Brain microvascular endothelial cell (primary cell): ENCODE data around the gene FAIM2.

Source experiments
- DNase-seq: peaks from one replicate; pipeline ENCODE4 v3.0.0-alpha.2; 2020
- H3K27ac ChIP-seq: fragments of 250-450 bp; sonication (Bioruptor Pico); 2 replicates; pipeline ENCODE4 v1.5.1; 2020; ENCODE audit warnings: mild to moderate bottlenecking, moderate library complexity
- H3K27me3 ChIP-seq: fragments of 250-450 bp; sonication (Bioruptor Pico); replicated peaks from 2 replicates; pipeline ENCODE4 v1.5.1; 2020; ENCODE audit warnings: mild to moderate bottlenecking
- H3K36me3 ChIP-seq: fragments of 250-450 bp; sonication (Bioruptor Pico); replicated peaks from 2 replicates; pipeline ENCODE4 v1.5.1; 2020; ENCODE audit warnings: mild to moderate bottlenecking
- H3K4me3 ChIP-seq: 2 replicates; pipeline ENCODE4 v1.5.1; 2011; ENCODE audit warnings: low read depth, mild to moderate bottlenecking, control low read depth, low read length, moderate library complexity
- in situ Hi-C: cut with HindIII; loops from 2 replicates; pipeline ENCODE4 v1.10.0; 2017; ENCODE audit warnings: low sequenced_read_pairs, low pct_ligation_motif_present
- TF ChIP-seq, protein P1 (sequence below): IDR thresholded peaks from 2 replicates; pipeline ENCODE4 v1.5.1; 2011; ENCODE audit warnings: low read depth, mild to moderate bottlenecking, moderate library complexity, low read length, control low read depth, inconsistent platforms; ENCODE audit errors: missing control alignments

FAIM2 gene

DNA sequence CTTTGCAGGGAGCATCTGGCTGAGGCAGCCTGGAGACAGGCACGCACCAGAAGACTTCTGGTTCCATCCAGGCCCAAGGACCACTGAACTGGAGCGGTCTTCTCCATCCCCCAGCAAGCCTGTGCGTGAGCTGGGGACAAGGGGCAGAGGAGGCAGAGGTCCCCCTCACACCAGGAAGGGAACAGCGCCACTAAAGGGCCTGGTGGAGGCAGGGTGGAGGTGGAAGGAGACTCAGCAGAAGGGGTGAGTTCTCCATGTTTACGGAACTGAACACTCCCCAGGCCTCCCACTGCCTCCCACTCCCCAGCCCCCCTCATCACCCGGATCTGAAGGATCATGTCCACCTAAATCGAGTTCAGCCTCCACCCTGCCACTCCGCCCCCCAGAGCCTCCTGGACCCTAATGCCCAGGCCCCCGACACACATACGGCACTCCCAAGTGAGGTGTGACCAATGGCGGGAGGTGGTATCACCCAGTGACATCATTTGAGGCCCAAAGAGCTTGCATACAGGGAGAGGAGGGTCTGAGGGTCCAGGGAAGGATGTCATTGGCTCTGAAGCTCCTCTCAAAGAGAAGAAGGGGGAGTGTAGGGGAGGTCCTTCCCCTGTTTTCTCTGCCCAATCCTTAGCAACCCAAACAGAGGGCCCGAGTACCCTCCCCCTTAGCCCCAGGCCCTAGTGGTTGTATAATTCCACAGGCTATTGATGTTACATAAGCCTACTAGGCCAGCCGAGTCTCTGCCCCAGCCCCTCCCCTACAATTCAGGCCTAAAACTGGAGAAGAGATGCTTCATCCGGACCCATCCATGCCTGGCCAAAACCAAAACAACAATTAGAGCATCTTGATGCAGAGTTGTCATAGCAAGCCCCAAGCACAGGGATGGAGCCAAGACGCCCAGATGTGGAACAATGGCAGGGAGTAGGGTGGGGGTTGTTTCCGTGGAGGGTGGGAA, 1.0 kb downstream of the FAIM2 start:
- DNase-seq: no peak
- Histone ChIP-seq H3K4me3 (no peak overlapping the region), H3K36me3 (no peaks in the 10 kb centered on the region), H3K27me3 (peaks cover under 1% of the 10 kb centered on the region), H3K27ac (no peak overlapping the region)
- in situ Hi-C loops: no loop called here
- TF ChIP-seq, protein P1, sequence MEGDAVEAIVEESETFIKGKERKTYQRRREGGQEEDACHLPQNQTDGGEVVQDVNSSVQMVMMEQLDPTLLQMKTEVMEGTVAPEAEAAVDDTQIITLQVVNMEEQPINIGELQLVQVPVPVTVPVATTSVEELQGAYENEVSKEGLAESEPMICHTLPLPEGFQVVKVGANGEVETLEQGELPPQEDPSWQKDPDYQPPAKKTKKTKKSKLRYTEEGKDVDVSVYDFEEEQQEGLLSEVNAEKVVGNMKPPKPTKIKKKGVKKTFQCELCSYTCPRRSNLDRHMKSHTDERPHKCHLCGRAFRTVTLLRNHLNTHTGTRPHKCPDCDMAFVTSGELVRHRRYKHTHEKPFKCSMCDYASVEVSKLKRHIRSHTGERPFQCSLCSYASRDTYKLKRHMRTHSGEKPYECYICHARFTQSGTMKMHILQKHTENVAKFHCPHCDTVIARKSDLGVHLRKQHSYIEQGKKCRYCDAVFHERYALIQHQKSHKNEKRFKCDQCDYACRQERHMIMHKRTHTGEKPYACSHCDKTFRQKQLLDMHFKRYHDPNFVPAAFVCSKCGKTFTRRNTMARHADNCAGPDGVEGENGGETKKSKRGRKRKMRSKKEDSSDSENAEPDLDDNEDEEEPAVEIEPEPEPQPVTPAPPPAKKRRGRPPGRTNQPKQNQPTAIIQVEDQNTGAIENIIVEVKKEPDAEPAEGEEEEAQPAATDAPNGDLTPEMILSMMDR: peak; percentile 4

DNA sequence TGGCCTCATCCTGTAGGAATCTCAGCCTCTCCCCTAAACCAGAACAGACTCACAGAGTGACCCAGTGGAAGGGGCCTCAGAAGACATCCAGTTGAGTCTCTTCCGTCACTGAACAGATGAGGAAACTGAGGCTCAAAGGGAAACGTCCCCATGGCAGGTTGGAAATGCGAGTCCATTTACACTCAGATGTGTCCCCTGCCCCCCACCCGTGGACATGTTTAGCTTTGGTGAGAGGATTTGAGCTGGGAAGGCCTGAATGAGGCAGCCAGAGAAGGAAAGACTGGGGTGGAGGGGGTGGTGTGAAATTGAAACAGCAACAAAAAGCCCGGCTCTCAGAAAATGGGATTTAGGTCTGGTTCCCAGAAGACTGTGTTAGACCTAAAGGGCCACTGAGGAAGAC, 1.7 kb downstream of the FAIM2 start:
- DNase-seq: no peak
- no peaks in the 10 kb centered on the region for H3K36me3 ChIP-seq
- in situ Hi-C loops: no loop called here
- TF ChIP-seq, protein P1: no peak
- no peak overlapping the region for H3K27ac ChIP-seq
- no peak overlapping the region for H3K4me3 ChIP-seq
- H3K27me3 ChIP-seq: peaks cover 1% of the 10 kb centered on the region

DNA sequence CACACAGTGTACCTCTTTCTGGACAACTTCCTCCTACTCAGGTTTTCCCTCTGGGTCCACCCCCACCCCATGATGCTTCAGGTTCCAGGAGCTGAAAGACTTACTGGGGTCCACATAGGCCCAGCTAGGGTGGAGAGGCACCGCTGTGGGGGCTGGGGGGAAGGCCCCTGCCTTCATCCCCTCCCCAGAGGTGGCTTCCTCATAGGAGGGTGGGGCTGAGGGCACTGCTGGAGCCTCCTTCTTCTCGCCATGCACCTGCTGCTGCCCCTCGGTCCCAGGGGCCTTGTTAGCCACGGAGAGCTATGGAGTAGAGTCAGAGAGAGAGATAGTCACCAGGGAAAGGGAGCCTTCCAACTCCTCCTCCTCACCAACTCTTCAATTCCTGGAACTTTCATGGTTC, 2.7 kb downstream of the FAIM2 start:
- TF ChIP-seq, protein P1: no peak
- Histone ChIP-seq H3K4me3 (no peak overlapping the region), H3K27me3 (peaks cover 1% of the 10 kb centered on the region), H3K27ac (no peak overlapping the region), H3K36me3 (no peaks in the 10 kb centered on the region)
- in situ Hi-C loops: no loop called here
- DNase-seq: no peak

DNA sequence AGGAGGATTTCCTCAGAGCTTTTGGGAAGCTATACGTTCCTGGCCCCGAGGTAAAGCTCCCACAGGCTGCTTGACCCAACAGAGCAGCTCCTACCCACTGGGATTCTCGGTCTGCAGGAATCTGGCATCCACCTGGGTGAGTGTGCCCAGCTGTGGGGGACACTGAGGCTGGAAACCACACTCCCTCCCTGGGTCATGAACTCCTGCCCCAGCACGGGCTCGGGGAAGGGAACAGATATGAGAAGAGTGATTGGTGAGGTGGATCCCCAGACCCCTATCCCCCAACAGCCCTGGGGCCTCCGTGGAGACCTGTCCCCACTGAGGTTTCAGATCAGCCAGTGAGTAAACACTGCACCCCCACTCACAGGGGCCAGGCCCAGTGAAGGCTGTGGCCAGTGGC, 3.3 kb downstream of the FAIM2 start:
- no peak for DNase-seq
- Histone ChIP-seq H3K4me3 (no peak overlapping the region), H3K27me3 (peaks cover 1% of the 10 kb centered on the region), H3K27ac (no peak overlapping the region), H3K36me3 (no peaks in the 10 kb centered on the region)
- in situ Hi-C loops: no loop called here
- TF ChIP-seq, protein P1: no peak

DNA sequence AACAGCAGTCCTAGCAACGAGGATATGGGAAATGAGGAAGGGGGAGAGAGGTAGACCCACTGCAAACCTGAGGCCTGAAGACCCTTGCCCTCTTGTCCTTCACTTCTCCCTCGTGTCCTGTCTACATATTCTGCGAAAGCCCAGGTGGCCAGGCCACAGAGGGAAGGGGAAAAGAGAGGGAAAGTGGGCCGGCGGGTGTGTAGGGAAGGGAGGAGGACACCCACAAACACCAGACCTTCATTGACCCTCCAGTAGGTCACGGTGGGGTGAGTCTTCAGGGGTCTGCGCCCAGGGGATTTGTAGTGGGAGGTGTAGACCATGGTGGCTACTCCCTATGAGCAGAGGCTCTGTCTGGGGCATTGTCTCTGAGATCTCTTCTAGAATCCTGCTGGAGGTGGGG, 3.8 kb downstream of the FAIM2 start:
- no peak overlapping the region for H3K4me3 ChIP-seq
- in situ Hi-C loops: no loop called here
- DNase-seq: no peak
- H3K36me3 ChIP-seq: no peaks in the 10 kb centered on the region
- no peak overlapping the region for H3K27ac ChIP-seq
- TF ChIP-seq, protein P1: no peak
- peaks cover 1% of the 10 kb centered on the region for H3K27me3 ChIP-seq

DNA sequence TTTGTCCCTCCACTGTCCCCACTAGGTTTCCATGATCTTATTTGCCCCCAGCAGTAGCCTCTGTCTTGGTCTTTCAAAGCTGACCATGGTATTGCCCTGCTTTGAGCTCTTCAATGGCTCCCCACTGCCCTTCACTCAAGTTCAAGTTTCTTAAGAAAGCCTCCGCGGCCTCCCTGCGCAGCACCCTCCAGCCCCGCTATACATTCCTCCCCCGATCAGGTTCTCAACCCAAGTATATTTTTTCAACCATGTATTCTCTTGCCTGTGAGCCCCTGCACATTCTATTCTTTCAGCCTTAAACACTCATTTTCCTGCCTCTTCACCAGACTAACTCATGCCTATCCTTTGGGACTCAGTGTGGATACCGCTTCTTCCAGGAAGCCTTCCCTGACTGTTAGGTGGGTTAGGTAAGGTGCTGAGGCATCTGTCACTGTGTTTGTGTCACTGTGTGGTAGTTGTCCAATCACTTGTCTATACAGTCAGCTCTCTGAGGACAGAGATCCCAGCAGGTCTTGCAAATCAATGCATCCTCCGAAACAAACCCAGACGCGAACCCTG, 4.3 kb downstream of the FAIM2 start:
- no peaks in the 10 kb centered on the region for H3K36me3 ChIP-seq
- no peak overlapping the region for H3K4me3 ChIP-seq
- peaks cover 1% of the 10 kb centered on the region for H3K27me3 ChIP-seq
- TF ChIP-seq, protein P1: no peak
- in situ Hi-C loops: no loop called here
- DNase-seq: no peak
- no peak overlapping the region for H3K27ac ChIP-seq
